IPS-11a (cell line): ENCODE results near the gene KISS1R.

ENCODE experiments used
- H3K4me3 ChIP-seq: one replicate; pipeline ENCODE4 v1.5.1; 2013; ENCODE audit warnings: low read depth, low read length, control low read depth

The KISS1R gene

DNA sequence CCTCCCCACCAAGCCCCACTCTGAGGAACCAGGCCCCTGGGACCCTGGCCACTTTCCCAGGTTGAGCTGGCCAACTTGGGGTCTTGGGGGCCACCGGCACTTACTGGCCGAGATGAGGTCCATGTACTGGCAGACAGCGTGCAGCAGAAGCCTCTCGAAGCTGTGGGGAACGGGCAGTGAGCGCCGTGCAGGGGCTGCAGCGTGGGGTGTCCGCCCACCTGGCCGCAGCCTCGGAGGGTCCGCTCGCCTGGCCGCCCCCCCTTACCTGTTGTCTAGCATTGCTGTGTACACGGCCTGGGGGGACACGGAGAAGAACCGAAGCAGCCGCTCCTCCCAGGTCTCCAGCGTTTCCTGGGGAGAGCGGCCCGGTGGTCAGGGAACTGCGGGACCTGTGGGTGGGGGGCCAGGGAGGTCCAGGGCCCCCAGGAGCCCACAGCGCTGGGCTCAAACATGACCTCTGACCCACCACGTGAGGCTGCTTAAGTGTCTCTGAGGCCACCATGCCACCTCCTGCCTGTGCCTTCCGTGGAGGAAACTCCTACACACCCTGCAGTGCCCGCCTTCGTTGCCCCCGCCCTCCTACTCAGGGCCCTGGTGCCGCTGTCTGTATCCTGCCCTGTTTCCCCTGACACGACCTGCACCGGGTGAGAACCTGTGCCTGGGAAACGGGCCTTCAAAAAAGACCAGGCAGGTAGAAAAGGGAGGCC is 17.6 kb upstream of the KISS1R start:
- H3K4me3 ChIP-seq, result no peak overlapping the region

DNA sequence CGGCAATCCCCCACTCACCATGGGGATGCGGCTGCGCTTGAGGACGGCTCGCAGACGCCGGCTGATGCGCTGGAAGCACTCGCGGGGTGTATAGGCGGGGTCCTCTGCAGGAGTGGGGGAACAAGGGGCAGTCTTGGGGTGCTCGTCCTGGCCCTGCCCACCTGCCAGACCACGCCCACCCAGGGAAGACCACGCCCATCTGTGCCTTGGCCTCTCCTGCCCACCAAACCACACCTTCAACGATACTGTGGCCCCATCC is 17.2 kb upstream of the KISS1R start:
- no peak overlapping the region for H3K4me3 ChIP-seq

DNA sequence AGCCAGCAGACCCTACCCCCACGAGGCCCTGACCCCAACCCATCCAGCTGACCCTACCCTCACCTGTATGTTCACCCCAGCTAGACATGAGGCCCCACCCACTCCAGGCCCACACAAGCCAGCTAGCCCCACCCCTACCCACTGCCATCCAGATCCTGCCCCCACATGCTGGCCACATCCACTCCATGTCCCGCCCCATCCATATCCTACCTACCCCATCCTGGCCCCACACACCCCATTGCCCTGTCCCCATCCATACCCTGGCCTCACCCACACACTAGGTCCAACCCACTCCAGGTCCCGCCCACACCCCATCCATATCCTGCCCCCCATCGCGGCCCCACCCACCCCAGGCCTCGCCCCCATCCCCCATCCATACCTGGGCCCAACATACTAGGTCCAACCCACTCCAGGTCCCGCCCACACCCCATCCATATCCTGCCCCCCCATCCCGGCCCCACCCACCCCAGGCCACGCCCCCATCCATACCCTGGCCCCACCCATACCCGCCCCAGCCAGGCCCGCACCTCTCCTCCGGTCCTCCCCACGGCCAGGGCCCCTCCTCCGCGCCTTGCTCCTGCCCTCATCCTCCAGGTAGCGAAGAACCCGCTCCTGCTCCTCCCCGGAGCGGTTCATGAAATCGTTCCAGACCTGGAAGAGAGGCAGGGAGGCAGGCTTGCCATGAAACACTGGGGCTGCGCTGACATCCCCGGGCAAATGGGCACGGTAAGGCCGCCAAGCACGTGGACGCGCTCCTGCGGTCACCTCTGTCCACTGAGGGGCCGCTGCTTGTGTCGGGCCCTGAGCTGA is 16.6 kb upstream of the KISS1R start:
- no peak overlapping the region for H3K4me3 ChIP-seq

DNA sequence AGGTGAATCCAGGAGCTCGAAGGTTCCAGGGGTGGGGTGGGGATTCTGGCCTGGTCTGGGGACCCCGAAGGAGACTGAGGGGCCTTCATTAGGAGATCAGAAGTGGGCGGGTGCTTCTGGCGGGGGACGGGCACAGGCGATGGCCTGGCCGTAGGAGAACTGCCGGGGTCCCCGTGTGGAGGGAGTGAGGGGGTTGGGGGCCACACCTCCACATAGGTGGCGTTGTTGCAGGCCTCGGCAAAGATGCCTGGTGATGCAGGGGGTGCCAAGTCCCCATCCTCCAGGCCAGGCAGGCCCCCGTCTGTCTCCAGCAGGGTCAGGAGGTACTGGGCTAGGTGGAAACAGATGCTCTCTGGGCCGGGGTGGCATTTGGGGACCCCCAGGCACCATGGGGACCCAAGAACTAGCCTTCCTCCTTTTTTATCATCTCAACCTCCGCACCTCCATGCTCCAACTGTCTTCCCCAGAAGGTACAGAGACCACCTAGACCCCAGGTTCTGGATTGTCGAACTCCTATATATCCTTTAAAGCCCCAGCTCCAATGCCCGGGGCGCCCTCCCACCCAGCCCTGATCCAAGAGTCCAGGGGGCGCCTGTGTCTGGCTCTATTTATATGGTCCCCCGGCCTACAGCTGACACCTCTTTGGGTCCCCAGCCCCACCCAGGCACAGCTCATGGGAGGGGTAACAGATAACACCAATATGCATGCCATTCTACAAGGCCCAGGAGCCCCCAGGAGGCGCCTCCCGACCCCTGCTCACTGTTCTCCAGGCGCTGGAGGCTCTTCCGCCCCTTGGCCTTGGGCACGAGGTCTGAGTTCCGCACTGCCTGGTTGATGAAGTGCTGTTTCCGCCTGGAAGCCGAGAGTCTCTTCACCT is 15.7 kb upstream of the KISS1R start:
- H3K4me3 ChIP-seq, result no peak overlapping the region

DNA sequence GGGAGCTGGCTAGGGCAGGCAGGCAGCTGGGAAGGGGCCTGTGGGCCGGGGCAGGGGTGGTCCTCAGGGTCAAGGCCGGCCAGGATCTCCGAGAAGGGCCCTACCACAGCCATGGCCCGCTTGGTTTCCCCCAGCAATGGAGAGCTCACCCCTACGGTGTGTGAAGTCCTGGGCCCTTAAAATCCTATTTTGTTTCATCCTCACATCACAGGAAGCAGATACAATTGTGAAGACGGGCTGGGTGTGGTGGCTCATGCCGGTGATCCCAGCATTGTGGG is 15.1 kb upstream of the KISS1R start:
- no peak overlapping the region for H3K4me3 ChIP-seq

DNA sequence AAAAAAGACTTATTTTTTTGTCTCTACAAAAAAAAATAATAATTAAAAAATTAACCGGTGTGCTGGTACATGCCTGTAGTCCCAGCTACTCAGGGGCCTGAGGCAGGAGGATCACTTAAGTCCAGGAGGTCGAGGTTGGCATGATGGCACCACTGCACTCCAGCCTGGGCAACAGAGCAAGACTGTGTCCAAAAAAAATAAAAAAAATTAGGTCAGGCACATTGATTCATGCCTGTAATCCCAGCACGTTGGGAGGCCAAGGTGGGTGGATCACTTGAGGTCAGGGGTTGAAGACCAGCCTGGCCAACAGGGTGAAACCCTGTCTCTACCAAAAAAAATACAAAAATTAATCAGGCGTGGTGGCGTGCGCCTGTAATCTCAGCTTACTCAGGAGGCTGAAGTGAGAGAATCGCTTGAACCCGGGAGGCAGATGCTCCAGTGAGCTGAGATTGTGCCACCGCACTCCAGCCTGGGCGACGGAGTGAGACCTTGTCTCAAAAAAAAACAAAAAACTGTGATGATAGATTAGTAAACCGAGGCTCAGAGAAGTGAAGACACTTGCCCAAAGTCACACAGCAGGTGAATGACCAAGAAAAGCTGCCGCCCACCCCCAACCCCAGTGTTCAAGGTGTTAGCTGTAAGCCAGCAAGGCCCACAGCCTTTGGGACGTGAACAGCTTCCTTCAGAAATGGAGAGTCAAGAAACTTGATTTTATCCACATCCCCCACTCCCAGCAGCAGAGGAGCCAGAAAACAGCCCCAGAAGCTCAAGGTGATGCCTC is 14.5 kb upstream of the KISS1R start:
- H3K4me3 ChIP-seq, result no peak overlapping the region

DNA sequence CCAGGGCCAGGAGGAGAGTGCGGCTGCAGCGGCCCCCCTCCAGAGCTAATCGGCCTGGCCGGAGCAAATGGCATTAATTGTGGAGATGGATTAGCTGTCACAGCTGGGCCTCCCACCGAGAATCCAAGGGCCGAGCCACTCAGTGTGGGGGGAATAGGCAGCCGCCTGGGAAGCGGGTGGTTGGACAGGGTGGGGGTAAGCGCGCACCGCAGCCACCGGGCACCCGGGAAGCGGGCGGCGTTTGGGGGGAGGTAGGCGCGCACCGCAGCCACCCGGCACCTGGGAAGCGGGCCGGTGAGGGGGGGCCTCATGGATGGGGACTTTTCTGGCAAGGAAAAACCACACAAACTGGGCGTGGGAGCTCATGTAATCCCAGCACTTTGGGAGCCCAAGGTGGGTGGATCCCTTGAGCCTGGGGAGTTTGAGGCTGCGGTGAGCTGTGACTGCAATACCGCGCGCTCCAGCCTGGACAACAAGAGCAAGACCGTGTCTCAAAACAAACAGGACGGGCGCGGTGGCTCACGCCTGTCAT is 13.8 kb upstream of the KISS1R start:
- H3K4me3 ChIP-seq, result no peak overlapping the region

DNA sequence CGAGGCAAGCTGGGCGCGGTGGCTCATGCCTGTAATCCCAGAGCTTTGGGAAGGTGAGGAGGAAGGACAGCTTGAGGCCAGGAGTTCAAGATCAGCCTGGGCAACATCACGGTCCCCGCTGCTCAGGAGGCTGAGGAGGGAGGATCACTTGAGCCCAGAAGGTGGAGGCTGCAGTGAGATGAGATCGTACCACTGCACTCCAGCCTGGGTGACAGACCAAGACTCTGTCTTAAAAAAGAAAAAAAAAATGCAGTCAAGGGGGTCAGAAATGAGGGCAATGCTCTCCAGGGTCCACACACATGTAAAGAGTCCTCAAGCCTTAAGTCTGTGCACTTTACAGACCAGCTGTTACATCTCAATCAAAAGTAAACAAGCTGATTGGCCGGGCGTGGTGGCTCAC is 12.6 kb upstream of the KISS1R start:
- H3K4me3 ChIP-seq, result no peak overlapping the region

DNA sequence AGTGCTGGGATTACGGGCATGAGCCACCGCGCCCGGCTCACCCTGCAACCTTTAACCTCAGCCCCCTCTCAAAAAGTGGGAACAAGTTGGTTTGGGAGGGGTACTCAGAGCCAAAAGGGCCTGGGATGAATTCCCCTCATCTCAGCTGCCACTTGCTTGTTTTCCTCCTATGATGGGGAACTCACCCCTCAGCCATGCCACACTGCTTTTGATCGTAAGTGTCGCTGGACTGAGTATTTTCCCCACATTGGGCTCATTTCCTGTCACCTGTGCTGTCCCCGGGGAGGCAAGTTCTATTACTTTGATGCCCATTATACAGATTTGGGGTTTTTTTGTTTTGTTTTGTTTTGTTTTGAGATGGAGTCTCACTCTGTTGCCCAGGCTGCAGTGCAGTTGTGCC is 10.7 kb upstream of the KISS1R start:
- H3K4me3 ChIP-seq, result no peak overlapping the region

DNA sequence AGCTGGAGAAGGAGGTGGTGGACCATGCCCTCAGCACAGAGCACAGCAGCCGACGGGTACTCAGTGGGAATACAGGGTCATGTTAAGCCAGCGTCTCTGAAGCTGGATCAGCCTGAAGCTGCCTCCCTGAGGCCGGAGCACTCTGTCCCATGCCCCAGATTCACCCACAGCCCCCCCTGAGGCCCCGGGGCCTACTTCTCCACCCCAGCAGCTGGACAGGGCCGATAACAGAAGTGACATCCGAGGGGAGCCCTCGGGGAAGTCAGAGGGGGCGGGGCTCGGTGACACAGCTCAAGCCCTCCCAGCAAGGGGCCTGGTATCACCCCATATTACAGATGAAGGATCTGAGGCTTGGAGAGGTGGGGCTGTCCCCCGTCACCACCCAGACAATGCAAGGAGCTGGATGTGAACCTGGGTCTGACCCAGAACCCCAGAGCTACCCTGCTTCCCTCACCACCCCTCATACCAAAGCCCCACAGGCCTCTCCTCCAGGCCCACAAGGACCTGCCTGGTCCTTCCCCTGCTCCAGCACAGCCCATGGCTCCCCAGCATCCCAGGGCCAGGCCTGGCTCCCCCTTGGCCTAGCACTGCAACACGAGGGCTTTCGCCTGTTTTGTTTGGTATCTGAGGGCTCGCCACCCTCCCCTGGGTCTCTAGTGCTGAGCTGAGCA is 9.8 kb upstream of the KISS1R start:
- no peak overlapping the region for H3K4me3 ChIP-seq

DNA sequence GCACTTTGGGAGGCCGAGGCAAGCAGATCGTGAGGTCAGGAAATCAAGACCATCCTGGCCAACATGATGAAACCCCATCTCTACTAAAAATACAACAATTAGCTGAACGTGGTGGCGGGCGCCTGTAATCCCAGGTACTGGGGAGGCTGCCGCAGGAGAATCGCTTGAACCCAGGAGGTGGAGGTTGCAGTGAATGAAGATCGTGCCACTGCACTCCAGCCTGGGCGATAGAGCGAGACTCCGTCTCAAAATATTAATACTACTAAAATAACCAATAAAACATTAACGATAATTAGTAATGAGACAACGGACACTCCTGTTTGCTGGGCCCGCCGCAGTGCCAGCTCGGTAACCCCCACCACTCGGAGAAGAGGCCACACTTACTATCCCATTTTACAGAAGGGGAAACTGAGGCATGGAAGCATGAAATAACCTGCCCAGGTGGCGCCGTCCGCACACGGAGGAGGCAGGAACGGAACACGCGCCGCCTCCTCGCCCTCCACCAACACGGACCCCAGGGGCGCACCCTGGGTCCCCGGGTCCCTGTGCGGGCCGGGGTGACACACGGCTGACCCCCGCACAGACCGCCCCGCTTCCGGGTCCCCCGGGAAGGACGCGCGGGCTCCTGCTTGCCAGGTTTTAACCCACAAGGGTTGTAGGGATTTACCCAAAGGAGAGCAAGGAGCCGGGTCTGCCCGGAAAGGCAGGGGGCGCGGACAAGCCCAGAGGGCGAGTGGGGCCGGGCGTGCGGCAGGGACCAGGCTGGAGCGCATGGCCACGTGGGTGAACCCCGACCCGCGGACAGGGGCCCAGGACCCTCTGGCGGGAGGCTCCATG is 5.7 kb upstream of the KISS1R start:
- no peak overlapping the region for H3K4me3 ChIP-seq

DNA sequence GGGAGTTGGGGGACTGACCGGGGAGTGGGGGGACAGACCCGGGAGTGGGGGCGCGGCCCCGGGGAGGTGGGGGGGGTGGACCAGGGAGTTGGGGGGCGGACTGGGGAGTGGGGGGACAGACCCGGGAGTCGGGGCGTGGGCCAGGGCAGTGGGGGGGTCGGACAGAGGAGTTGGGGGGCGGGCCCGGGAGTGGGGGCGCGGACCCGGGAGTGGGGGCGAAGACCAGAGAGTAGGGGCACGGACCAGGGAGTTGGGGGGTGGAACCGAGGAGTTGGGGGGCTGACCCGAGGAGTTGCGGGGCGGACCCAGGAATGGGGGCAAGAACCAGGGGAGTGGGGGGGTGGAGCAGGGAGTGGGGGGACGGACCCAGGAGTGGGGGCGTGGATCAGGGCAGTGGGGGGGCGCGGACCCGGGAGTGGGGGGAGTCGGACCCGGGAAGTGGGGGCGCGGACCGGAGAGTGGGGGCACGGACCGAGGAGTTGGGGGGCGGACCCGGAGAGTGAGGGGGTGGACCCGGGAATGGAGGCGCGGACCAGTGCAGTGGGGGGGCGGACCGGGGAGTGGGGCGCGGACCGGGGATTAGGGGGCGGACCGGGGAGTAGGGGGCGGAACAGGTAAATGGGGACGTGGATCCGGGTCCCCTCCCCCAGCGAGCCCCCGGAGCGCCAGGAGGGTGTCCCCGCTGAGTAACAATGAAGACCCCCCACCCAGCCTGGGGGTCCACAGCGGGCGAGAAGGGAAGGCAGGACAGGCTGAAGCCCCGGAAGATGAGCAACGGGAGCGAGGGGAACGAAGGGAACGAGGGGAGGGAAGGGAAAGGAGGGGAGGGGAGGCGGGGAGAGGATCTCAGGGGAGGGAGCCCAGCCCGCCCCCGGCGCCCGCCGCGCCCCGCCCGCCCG is 4.7 kb upstream of the KISS1R start:
- peak overlapping the region; percentile 67 for H3K4me3 ChIP-seq

DNA sequence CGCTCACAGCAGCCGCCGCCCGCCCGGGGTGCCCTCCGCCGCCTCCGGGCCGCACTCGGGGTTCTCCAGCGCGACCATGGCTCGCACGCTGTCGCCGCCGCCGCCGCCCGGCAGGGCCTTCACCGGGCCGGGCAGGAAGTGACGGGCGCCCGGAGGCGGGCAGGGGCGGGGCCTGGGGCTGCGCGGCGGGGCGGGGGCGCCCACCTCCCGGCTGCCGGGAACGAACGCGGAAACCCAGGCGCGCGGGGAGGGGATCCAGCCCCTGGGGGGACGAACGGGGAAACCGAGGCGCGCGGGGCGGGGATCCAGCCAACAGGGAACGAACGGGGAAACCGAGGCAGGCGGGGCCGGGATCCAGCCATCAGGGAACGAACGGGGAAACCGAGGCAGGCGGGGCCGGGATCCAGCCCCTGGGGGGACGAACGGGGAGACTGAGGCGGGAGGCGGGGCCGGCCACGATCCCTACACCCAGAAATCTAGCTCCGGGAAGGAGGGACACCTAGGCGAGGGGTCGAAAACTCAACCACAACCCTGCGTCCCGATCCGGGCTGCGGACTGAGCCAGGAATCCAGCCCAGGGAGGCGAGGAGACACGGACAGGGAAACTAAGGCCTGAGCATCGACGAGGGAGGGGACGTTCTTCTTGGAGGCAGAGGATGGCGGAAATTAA is 3.9 kb upstream of the KISS1R start, which contains the start of gene R3HDM4:
Gene R3HDM4 (minus strand): TSS at position 140 of the 669 bp plus-strand sequence. CDS start 62 bp downstream, at position 78.
- peak within 1 kb of the TSS; percentile 67 for H3K4me3 ChIP-seq

DNA sequence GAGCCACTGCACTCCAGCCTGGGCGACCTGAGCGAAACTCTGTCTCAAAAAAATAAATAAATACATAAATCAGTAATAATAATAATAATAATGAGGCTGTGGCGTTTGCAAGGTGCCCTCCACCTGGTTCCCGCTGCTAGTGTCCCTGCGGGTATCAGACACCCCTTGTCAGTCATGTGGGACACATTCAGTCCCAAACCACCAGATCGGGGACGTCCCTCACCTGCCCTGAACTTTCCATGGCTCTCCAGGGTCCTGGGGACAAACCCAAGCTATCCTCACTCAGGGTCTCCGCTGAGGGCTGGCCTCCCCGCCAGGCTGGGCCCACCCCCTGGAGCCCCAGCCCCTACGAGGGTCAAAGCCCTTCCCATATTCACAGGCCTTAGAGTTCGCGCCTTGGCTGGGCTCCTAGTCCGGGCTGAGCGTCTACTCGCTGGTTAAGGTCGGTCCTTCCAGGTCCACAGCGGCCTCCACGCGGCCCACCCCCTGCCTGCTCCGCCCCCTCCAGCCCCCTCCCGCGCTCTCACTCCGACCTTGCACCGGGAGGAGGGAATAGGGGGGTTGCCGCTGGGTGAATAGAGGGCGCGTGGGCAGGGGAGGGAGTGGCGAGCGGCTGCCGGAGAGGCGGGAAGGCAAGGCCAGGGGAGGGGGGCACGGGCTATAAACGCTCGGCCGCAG is 349 bp upstream of the KISS1R start:
- H3K4me3 ChIP-seq, result peak overlapping the region; percentile 57

DNA sequence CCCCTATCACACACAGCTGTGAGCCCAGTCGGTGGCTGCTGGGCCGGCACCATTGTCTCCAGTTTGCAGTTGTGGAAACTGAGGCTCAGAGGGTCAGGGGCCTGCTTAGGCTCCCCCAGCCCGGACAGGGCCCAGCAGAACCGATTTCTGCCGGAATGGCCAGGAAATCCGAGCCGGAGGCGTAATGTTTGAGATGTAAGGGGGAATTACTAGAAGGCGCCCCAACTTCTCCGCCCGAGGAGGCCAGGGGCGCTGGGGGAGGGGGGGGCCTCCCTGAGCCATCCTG is 962 bp downstream of the KISS1R start:
- H3K4me3 ChIP-seq, result peak overlapping the region; percentile 14

DNA sequence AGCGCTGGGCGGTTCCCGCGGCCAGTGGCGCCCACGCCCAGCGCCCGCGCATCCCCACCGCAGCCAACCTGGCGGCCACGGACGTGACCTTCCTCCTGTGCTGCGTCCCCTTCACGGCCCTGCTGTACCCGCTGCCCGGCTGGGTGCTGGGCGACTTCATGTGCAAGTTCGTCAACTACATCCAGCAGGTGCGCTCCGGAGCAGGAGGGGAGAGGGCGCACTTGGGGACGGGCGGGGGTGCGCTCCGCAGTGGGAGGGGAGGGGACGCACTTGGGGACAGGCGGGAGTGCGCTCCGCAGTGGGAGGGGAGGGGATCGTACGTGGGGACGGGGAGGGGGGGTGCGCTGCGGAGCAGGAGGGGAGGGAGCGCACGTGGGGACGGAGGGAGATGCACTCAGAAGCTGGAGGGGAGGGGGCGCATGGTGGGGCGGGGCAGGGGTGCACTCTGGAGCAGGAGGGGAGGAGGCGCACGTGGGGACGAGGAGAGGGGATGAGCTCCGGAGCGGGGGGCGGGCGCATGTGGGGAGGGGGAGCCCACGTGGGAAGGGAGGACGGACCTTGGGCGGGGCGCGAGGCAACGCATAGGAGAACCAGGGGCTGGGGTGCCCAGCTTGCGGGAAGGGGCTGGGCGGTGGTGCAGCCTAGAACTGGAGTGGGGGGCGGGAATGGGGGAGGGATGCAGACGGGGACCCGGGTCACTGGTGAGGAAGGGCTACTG is 1.5 kb downstream of the KISS1R start:
- H3K4me3 ChIP-seq, result no peak overlapping the region
